IMR-90 (cell line): ENCODE measurements around the gene C7orf57. TPM values are rescaled to one million over a fixed set of nuclear protein-coding genes. Genes with fewer than 3 reads are reported as not detected.

Experiments
- ATAC-seq: fragments of 200-7000 bp; cut with Tn5 transposase; 2 replicates; pipeline ENCODE4 v1.9.1; 2020; ENCODE audit warnings: low read depth, mild to moderate bottlenecking, moderate library complexity
- BruUV-seq: library from RNA; stranded (reverse); fragments of 400-500 nt; replicated peaks from 2 replicates; lab custom pipeline; 2021; lab: Mats Ljungman, UMichigan
- CTCF ChIA-PET: fragments of 300-600 bp; formaldehyde crosslinking; extraction: SDS; loops from one replicate; lab custom pipeline; 2021; ENCODE audit warnings: antibody characterized with exemption; lab: Yijun Ruan, JAX
- POLR2A ChIA-PET: fragments of 300-600 bp; sonication (Branson Sonifier 250); formaldehyde crosslinking; loops from one replicate; lab custom pipeline; 2022; ENCODE audit warnings: antibody characterized with exemption; ENCODE audit not compliant: unreplicated experiment; lab: Charles Lee
- DNase-seq: peaks from one replicate; pipeline ENCODE4 v3.0.0; 2013
- H2AFZ ChIP-seq: replicated peaks from 2 replicates; pipeline ENCODE3; 2013; ENCODE audit warnings: low read length, mild to moderate bottlenecking; ENCODE audit not compliant: poor library complexity
- H2AK5ac ChIP-seq: 2 replicates; pipeline ENCODE4 v1.6.1; 2013; ENCODE audit warnings: low read depth, low read length, inconsistent platforms
- H2AK9ac ChIP-seq: replicated peaks from 2 replicates; pipeline ENCODE3; 2013; ENCODE audit warnings: mild to moderate bottlenecking, low read depth, low read length, moderate library complexity; ENCODE audit not compliant: poor library complexity
- H2BK120ac ChIP-seq: 2 replicates; pipeline ENCODE4 v1.6.1; 2013; ENCODE audit warnings: low read depth, low read length, inconsistent platforms
- H2BK15ac ChIP-seq: 3 replicates; pipeline ENCODE4 v1.6.1; 2013; ENCODE audit warnings: low read depth, low read length, inconsistent platforms
- H2BK20ac ChIP-seq: 2 replicates; pipeline ENCODE4 v1.6.1; 2013; ENCODE audit warnings: low read depth, mild to moderate bottlenecking, inconsistent platforms, low read length, moderate library complexity
- H2BK5ac ChIP-seq: 2 replicates; pipeline ENCODE4 v1.6.1; 2013; ENCODE audit warnings: mild to moderate bottlenecking, low read depth, low read length, inconsistent platforms; ENCODE audit not compliant: poor library complexity, severe bottlenecking
- H3K14ac ChIP-seq: replicated peaks from 2 replicates; pipeline ENCODE4 v1.6.1; 2013; ENCODE audit warnings: low read depth, low read length, inconsistent platforms
- H3K18ac ChIP-seq: 2 replicates; pipeline ENCODE4 v1.6.1; 2013; ENCODE audit warnings: low read depth, low read length, control low read depth
- H3K23ac ChIP-seq: 2 replicates; pipeline ENCODE4 v1.6.1; 2013; ENCODE audit warnings: low read depth, low read length, inconsistent platforms
- H3K27ac ChIP-seq: 2 replicates; pipeline ENCODE4 v1.5.1; 2013; ENCODE audit warnings: mild to moderate bottlenecking, control low read depth, low read length; ENCODE audit not compliant: insufficient read depth
- H3K27me3 ChIP-seq: 2 replicates; pipeline ENCODE4 v1.6.1; 2013; ENCODE audit warnings: low read length; ENCODE audit not compliant: control insufficient read depth, insufficient read depth
- H3K36me3 ChIP-seq: 2 replicates; pipeline ENCODE4 v1.6.1; 2013; ENCODE audit warnings: low read length, mixed read lengths; ENCODE audit not compliant: control insufficient read depth, insufficient read depth
- H3K4ac ChIP-seq: 2 replicates; pipeline ENCODE4 v1.6.1; 2013; ENCODE audit warnings: low read depth, low read length, inconsistent platforms
- H3K4me1 ChIP-seq: 2 replicates; pipeline ENCODE4 v1.6.1; 2013; ENCODE audit warnings: low read length, mixed read lengths; ENCODE audit not compliant: control insufficient read depth, insufficient read depth
- H3K4me2 ChIP-seq: 2 replicates; pipeline ENCODE4 v1.6.1; 2013; ENCODE audit warnings: low read depth, mild to moderate bottlenecking, control low read depth, low read length, moderate library complexity
- H3K4me3 ChIP-seq: 2 replicates; pipeline ENCODE4 v1.5.1; 2013; ENCODE audit warnings: low read depth, mild to moderate bottlenecking, control low read depth, low read length, moderate library complexity; ENCODE audit not compliant: insufficient read depth
- H3K56ac ChIP-seq: 2 replicates; pipeline ENCODE4 v1.6.1; 2013; ENCODE audit warnings: low read length, inconsistent platforms; ENCODE audit not compliant: insufficient read depth; ENCODE audit errors: extremely low read depth
- H3K79me1 ChIP-seq, 2 experiments: 2 replicates each; pipeline ENCODE4 v1.6.1; 2013; ENCODE audit warnings: low read length in 2 of 2, inconsistent platforms in 1 of 2, low read depth in 1 of 2
- H3K9ac ChIP-seq: 2 replicates; pipeline ENCODE4 v1.6.1; 2013; ENCODE audit warnings: low read depth, low read length, control low read depth
- H3K9me1 ChIP-seq: 2 replicates; pipeline ENCODE4 v1.6.1; 2013; ENCODE audit warnings: low read length, inconsistent platforms; ENCODE audit not compliant: insufficient read depth
- H3K9me3 ChIP-seq: 2 replicates; pipeline ENCODE4 v1.6.1; 2013; ENCODE audit warnings: low read length; ENCODE audit not compliant: control insufficient read depth, insufficient read depth
- H4K20me1 ChIP-seq: 2 replicates; pipeline ENCODE4 v1.6.1; 2013; ENCODE audit warnings: low read length, inconsistent platforms; ENCODE audit not compliant: insufficient read depth
- H4K5ac ChIP-seq: 2 replicates; pipeline ENCODE4 v1.6.1; 2013; ENCODE audit warnings: mild to moderate bottlenecking, low read depth, low read length, control low read depth
- H4K8ac ChIP-seq, 2 experiments: 2 replicates each; pipeline ENCODE4 v1.6.1; 2013; ENCODE audit warnings: low read depth in 2 of 2, low read length in 2 of 2, control low read depth in 1 of 2, inconsistent platforms in 1 of 2
- H4K91ac ChIP-seq: 2 replicates; pipeline ENCODE4 v1.6.1; 2013; ENCODE audit warnings: low read depth, low read length, inconsistent platforms; ENCODE audit not compliant: insufficient read depth
- BHLHE40 ChIP-seq: fragments of 150-350 bp; IDR thresholded peaks from 2 replicates; pipeline ENCODE4 v1.6.1; 2016; ENCODE audit warnings: mild to moderate bottlenecking, low read depth, low read length
- CEBPB ChIP-seq: IDR thresholded peaks from 2 replicates; pipeline ENCODE4 v1.6.1; 2012; ENCODE audit warnings: low read depth, low read length, improper control_type of control experiment
- CHD1 ChIP-seq: IDR thresholded peaks from 2 replicates; pipeline ENCODE4 v1.6.1; 2012; ENCODE audit warnings: low read depth, low read length, improper control_type of control experiment
- FOS ChIP-seq: fragments of 150-350 bp; IDR thresholded peaks from 2 replicates; pipeline ENCODE4 v1.6.1; 2016; ENCODE audit warnings: low read depth, low read length
- MAFK ChIP-seq: IDR thresholded peaks from 2 replicates; pipeline ENCODE4 v1.6.1; 2012; ENCODE audit warnings: low read depth, low read length, improper control_type of control experiment
- MAZ ChIP-seq: IDR thresholded peaks from 2 replicates; pipeline ENCODE4 v1.6.1; 2012; ENCODE audit warnings: low read depth, mild to moderate bottlenecking, low read length, improper control_type of control experiment, moderate library complexity, borderline replicate concordance
- MXI1 ChIP-seq: IDR thresholded peaks from 2 replicates; pipeline ENCODE4 v1.6.1; 2012; ENCODE audit warnings: low read depth, mild to moderate bottlenecking, low read length, moderate library complexity, borderline replicate concordance
- NFE2L2 ChIP-seq: fragments of 150-350 bp; IDR thresholded peaks from 2 replicates; pipeline ENCODE4 v1.6.1; 2016; ENCODE audit warnings: low read depth, mild to moderate bottlenecking, low read length
- POLR2A ChIP-seq: IDR thresholded peaks from 2 replicates; pipeline ENCODE4 v1.6.1; 2012; ENCODE audit warnings: mild to moderate bottlenecking, low read depth, low read length
- RAD21 ChIP-seq: IDR thresholded peaks from 2 replicates; pipeline ENCODE4 v1.6.1; 2012; ENCODE audit warnings: low read length, improper control_type of control experiment
- RCOR1 ChIP-seq: IDR thresholded peaks from 2 replicates; pipeline ENCODE4 v1.6.1; 2012; ENCODE audit warnings: mild to moderate bottlenecking, low read length, improper control_type of control experiment; ENCODE audit not compliant: insufficient replicate concordance
- RFX5 ChIP-seq: IDR thresholded peaks from 2 replicates; pipeline ENCODE4 v1.8.0; 2012; ENCODE audit warnings: low read depth, mild to moderate bottlenecking, low read length, moderate library complexity
- SMC3 ChIP-seq: fragments of 150-350 bp; IDR thresholded peaks from 2 replicates; pipeline ENCODE4 v1.6.1; 2016; ENCODE audit warnings: low read depth, mild to moderate bottlenecking, antibody characterized with exemption, low read length, moderate library complexity
- WGBS, 2 experiments: methylation state at CpG; one replicate each; pipeline versions ENCODE4 v1.1.5 to v1.1.7; 2013; ENCODE audit warnings: missing lambda C conversion rate in 2 of 2; ENCODE audit not compliant: insufficient read length in 1 of 2; ENCODE audit errors: extremely low coverage in 2 of 2; 5-methylcytosine and 5-hydroxymethylcytosine counted together
- dilution Hi-C: fragments of 300-500 bp; cut with HindIII; formaldehyde crosslinking; loops from one replicate; pipeline ENCODE4 v1.14.3; 2018; ENCODE audit warnings: low sequenced_read_pairs; ENCODE audit not compliant: unreplicated experiment
- in situ Hi-C: fragments of 300-500 bp; cut with MboI; formaldehyde crosslinking; loops from 3 replicates; pipeline ENCODE4 v1.14.3; 2019; ENCODE audit warnings: low sequenced_read_pairs, inconsistent platforms, mixed read lengths
- intact Hi-C: fragments of 100-400 bp; cut with micrococcal nuclease; formaldehyde crosslinking; loops from 2 replicates; pipeline ENCODE4 v1.10.0; 2022
- polyA plus RNA-seq, 3 experiments: library from polyadenylated mRNA; depleted of rRNA; stranded (reverse); fragments of >200 nt; gene quantifications; 2 replicates each; pipeline ENCODE4 v1.2.3, GENCODE V29; 2012; ENCODE audit warnings: low replicate concordance in 1 of 3
- total RNA-seq: library from RNA; depleted of rRNA; stranded (reverse); fragments of >200 nt; gene quantifications from 2 replicates; pipeline ENCODE4 v1.2.3, GENCODE V29; 2012
- TF ChIP-seq, protein P1 (sequence below): conservative IDR thresholded peaks from 2 replicates; pipeline ENCODE4 v1.5.1; 2012; ENCODE audit warnings: mild to moderate bottlenecking, low read depth, low read length, improper control_type of control experiment
- TF ChIP-seq, protein P2 (sequence below): fragments of 150-350 bp; IDR thresholded peaks from 2 replicates; pipeline ENCODE4 v1.6.1; 2017; ENCODE audit warnings: mild to moderate bottlenecking, antibody characterized with exemption, low read length, low read depth
- TF ChIP-seq, protein P3 (sequence below): fragments of 150-350 bp; IDR thresholded peaks from 2 replicates; pipeline ENCODE4 v1.6.1; 2016; ENCODE audit warnings: low read depth, mild to moderate bottlenecking, low read length, moderate library complexity, borderline replicate concordance

The C7orf57 gene
- total and polyA plus RNA-seq, 2 of the 4 experiments (the other 2 are of a cell fraction), result not detected

DNA sequence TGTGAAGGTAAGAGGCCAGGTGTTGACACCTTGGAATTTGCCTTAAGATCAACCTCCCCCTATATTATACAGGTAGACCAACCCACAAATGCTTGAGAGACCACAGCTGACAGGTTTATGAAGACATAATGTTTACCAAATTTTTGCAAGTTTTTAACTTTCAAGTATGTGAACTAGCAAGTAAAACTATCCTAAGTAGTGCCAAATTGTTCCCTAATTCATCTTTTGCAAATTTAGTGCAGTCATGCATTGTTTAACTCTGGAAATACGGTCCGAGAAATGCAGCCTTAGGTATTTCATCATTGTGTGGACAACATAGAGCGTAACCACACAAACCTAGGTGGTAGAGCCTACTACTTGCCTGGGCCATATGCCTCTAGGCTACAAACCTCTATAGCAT lies 64.4 kb downstream of the C7orf57 start:
- H3K79me1 ChIP-seq, result peaks cover 36 to 45% of the 10 kb centered on the region in 2 experiments
- H3K4me2 ChIP-seq, result no peak overlapping the region
- no peak overlapping the region for H2BK15ac ChIP-seq
- H2AK9ac ChIP-seq, result no peak overlapping the region
- BruUV-seq, result no TSS peak
- H3K56ac ChIP-seq, result no peak overlapping the region
- POLR2A ChIA-PET, result no interaction called here
- DNase-seq (no peak), ATAC-seq (no peak)
- H4K8ac ChIP-seq, result no peak overlapping the region
- in situ Hi-C loops, result loop anchor here (10.0 to 25.0 kb wide), 2 partner anchors 115 to 837 kb away; no protein-coding TSS in a partner anchor
- no peak overlapping the region for H3K27ac ChIP-seq
- H4K5ac ChIP-seq, result no peak overlapping the region
- H3K9ac ChIP-seq, result no peak overlapping the region
- no peak overlapping the region for H2AFZ ChIP-seq
- H3K18ac ChIP-seq, result no peak overlapping the region
- H3K36me3 ChIP-seq, result peaks cover 34% of the 10 kb centered on the region
- no peak overlapping the region for H2AK5ac ChIP-seq
- H2BK5ac ChIP-seq, result no peak overlapping the region
- no peak overlapping the region for H3K14ac ChIP-seq
- no peak overlapping the region for H3K4ac ChIP-seq
- peaks cover 14% of the 10 kb centered on the region for H3K9me1 ChIP-seq
- H3K4me3 ChIP-seq, result no peak overlapping the region
- intact Hi-C loops, result no loop called here
- CTCF ChIA-PET, result no interaction called here
- peaks cover 12% of the 10 kb centered on the region for H3K4me1 ChIP-seq
- TF ChIP-seq RCOR1, result no peak
- TF ChIP-seq RFX5, result no peak
- no peak for TF ChIP-seq CHD1
- TF ChIP-seq POLR2A, result no peak
- no peak for TF ChIP-seq BHLHE40
- TF ChIP-seq MXI1, result no peak
- no peak for TF ChIP-seq NFE2L2
- TF ChIP-seq MAFK, result no peak
- no peak for TF ChIP-seq FOS
- TF ChIP-seq, protein P1, sequence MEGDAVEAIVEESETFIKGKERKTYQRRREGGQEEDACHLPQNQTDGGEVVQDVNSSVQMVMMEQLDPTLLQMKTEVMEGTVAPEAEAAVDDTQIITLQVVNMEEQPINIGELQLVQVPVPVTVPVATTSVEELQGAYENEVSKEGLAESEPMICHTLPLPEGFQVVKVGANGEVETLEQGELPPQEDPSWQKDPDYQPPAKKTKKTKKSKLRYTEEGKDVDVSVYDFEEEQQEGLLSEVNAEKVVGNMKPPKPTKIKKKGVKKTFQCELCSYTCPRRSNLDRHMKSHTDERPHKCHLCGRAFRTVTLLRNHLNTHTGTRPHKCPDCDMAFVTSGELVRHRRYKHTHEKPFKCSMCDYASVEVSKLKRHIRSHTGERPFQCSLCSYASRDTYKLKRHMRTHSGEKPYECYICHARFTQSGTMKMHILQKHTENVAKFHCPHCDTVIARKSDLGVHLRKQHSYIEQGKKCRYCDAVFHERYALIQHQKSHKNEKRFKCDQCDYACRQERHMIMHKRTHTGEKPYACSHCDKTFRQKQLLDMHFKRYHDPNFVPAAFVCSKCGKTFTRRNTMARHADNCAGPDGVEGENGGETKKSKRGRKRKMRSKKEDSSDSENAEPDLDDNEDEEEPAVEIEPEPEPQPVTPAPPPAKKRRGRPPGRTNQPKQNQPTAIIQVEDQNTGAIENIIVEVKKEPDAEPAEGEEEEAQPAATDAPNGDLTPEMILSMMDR, result no peak
- TF ChIP-seq, protein P2, sequence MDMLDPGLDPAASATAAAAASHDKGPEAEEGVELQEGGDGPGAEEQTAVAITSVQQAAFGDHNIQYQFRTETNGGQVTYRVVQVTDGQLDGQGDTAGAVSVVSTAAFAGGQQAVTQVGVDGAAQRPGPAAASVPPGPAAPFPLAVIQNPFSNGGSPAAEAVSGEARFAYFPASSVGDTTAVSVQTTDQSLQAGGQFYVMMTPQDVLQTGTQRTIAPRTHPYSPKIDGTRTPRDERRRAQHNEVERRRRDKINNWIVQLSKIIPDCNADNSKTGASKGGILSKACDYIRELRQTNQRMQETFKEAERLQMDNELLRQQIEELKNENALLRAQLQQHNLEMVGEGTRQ, result no peak
- TF ChIP-seq SMC3, result no peak
- no peak for TF ChIP-seq MAZ
- TF ChIP-seq, protein P3, sequence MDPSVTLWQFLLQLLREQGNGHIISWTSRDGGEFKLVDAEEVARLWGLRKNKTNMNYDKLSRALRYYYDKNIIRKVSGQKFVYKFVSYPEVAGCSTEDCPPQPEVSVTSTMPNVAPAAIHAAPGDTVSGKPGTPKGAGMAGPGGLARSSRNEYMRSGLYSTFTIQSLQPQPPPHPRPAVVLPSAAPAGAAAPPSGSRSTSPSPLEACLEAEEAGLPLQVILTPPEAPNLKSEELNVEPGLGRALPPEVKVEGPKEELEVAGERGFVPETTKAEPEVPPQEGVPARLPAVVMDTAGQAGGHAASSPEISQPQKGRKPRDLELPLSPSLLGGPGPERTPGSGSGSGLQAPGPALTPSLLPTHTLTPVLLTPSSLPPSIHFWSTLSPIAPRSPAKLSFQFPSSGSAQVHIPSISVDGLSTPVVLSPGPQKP, result no peak
- no peak for TF ChIP-seq RAD21
- no peak for TF ChIP-seq CEBPB
- H4K20me1 ChIP-seq, result no peaks in the 10 kb centered on the region
- dilution Hi-C loops, result loop anchor here (25.0 kb wide), 1 partner anchor 112 kb away; the partner anchor contains the start of gene HUS1
- no peak overlapping the region for H2BK120ac ChIP-seq
- no peaks in the 10 kb centered on the region for H3K9me3 ChIP-seq
- no peak overlapping the region for H2BK20ac ChIP-seq
- no peaks in the 10 kb centered on the region for H3K27me3 ChIP-seq
- no peak overlapping the region for H3K23ac ChIP-seq
- H4K91ac ChIP-seq, result no peak overlapping the region
- WGBS, 2 experiments, result no CpG with 5 or more reads among the region's 3 CpGs
